ENCODE results near the gene DNASE1L3.
"Not testable (repeated sequence)": the region's sequence is repeated elsewhere in the genome, so short reads cannot be mapped to it uniquely, and the experiment has no call there.

Gene DNASE1L3

GRCh38 chr3:58204720-58205119 lies 6.1 kb downstream of the DNASE1L3 start:
- Histone ChIP-seq H2AFZ (ENCODE audit: low read length) (no peak overlapping the region), H3K9me3 (ENCODE audit: low read length) (no peaks in the 10 kb centered on the region), H3K4me1 (ENCODE audit: insufficient read depth, low read length, severe bottlenecking) (no peaks in the 10 kb centered on the region), H3K79me2 (ENCODE audit: insufficient read depth, low read length) (no peaks in the 10 kb centered on the region), H3K9me2 (ENCODE audit: low read depth, low read length) (no peaks in the 10 kb centered on the region), H4K20me1 (ENCODE audit: insufficient read depth, low read length) (no peaks in the 10 kb centered on the region), H3K27ac (ENCODE audit: low read depth, low read length, poor library complexity, severe bottlenecking) (no peak overlapping the region), H3K4me2 (ENCODE audit: low read length) (no peak overlapping the region), H3K4me3 (ENCODE audit: low read depth, low read length, poor library complexity, severe bottlenecking) (no peak overlapping the region), H3K36me3 (ENCODE audit: insufficient read depth, low read length) (no peaks in the 10 kb centered on the region), H3F3A (ENCODE audit: insufficient read depth, low read length) (no peaks in the 10 kb centered on the region), H3K9ac (ENCODE audit: low read length) (no peak overlapping the region), H3K27me3 (ENCODE audit: insufficient read depth, low read length) (peaks cover 7% of the 10 kb centered on the region; the same call in 1 of the 2 replicates)
- TF ChIP-seq EZH2 (IDR thresholded peaks at IDR 0.05; ENCODE audit: borderline replicate concordance, low read length) (no peak), CTCF (IDR thresholded peaks at IDR 0.05; ENCODE audit: low read length) (no peak)

- H3K4me3 ChIP-seq (ENCODE audit: low read depth, low read length, poor library complexity, severe bottlenecking), result no peak overlapping the region
- H3K9ac ChIP-seq (ENCODE audit: low read length), result no peak overlapping the region
- no peaks in the 10 kb centered on the region for H3K9me3 ChIP-seq (ENCODE audit: low read length)
- no peak overlapping the region for H3K4me2 ChIP-seq (ENCODE audit: low read length)
- no peaks in the 10 kb centered on the region for H3K9me2 ChIP-seq (ENCODE audit: low read depth, low read length)
- peaks cover 7% of the 10 kb centered on the region; the same call in 1 of the 2 replicates for H3K27me3 ChIP-seq (ENCODE audit: insufficient read depth, low read length)
- no peaks in the 10 kb centered on the region for H3F3A ChIP-seq (ENCODE audit: insufficient read depth, low read length)
- H3K4me1 ChIP-seq (ENCODE audit: insufficient read depth, low read length, severe bottlenecking), result no peaks in the 10 kb centered on the region
- no peak overlapping the region for H3K27ac ChIP-seq (ENCODE audit: low read depth, low read length, poor library complexity, severe bottlenecking)
- no peak overlapping the region for H2AFZ ChIP-seq (ENCODE audit: low read length)
- H3K36me3 ChIP-seq (ENCODE audit: insufficient read depth, low read length), result no peaks in the 10 kb centered on the region
- no peak for TF ChIP-seq CTCF (IDR thresholded peaks at IDR 0.05; ENCODE audit: low read length)
- TF ChIP-seq EZH2 (IDR thresholded peaks at IDR 0.05; ENCODE audit: borderline replicate concordance, low read length), result no peak
- no peaks in the 10 kb centered on the region for H3K79me2 ChIP-seq (ENCODE audit: insufficient read depth, low read length)
- no peaks in the 10 kb centered on the region for H4K20me1 ChIP-seq (ENCODE audit: insufficient read depth, low read length)
Observed at GRCh38 chr3:58203541-58203940, 7.2 kb downstream of the DNASE1L3 start.

GRCh38 chr3:58202917-58203360 lies 7.8 kb downstream of the DNASE1L3 start:
- Histone ChIP-seq H3K4me2 (ENCODE audit: low read length) (no peak overlapping the region), H2AFZ (ENCODE audit: low read length) (no peak overlapping the region), H3K9me2 (ENCODE audit: low read depth, low read length) (no peaks in the 10 kb centered on the region), H3F3A (ENCODE audit: insufficient read depth, low read length) (no peaks in the 10 kb centered on the region), H3K9ac (ENCODE audit: low read length) (no peak overlapping the region), H3K9me3 (ENCODE audit: low read length) (no peaks in the 10 kb centered on the region), H4K20me1 (ENCODE audit: insufficient read depth, low read length) (no peaks in the 10 kb centered on the region), H3K27me3 (ENCODE audit: insufficient read depth, low read length) (peaks cover 7% of the 10 kb centered on the region; the same call in 1 of the 2 replicates), H3K27ac (ENCODE audit: low read depth, low read length, poor library complexity, severe bottlenecking) (no peak overlapping the region), H3K36me3 (ENCODE audit: insufficient read depth, low read length) (no peaks in the 10 kb centered on the region), H3K79me2 (ENCODE audit: insufficient read depth, low read length) (no peaks in the 10 kb centered on the region), H3K4me1 (ENCODE audit: insufficient read depth, low read length, severe bottlenecking) (no peaks in the 10 kb centered on the region), H3K4me3 (ENCODE audit: low read depth, low read length, poor library complexity, severe bottlenecking) (no peak overlapping the region)
- no peak for TF ChIP-seq EZH2 (IDR thresholded peaks at IDR 0.05; ENCODE audit: borderline replicate concordance, low read length)
- TF ChIP-seq CTCF (IDR thresholded peaks at IDR 0.05; ENCODE audit: low read length), result no peak

GRCh38 chr3:58201451-58201850 lies 9.3 kb downstream of the DNASE1L3 start:
- H3K4me1 ChIP-seq (ENCODE audit: insufficient read depth, low read length, severe bottlenecking); H3K27me3 ChIP-seq (ENCODE audit: insufficient read depth, low read length); H3K79me2 ChIP-seq (ENCODE audit: insufficient read depth, low read length); H3K27ac ChIP-seq (ENCODE audit: low read depth, low read length, poor library complexity, severe bottlenecking); H3K36me3 ChIP-seq (ENCODE audit: insufficient read depth, low read length); H3K9ac ChIP-seq (ENCODE audit: low read length); H4K20me1 ChIP-seq (ENCODE audit: insufficient read depth, low read length); H2AFZ ChIP-seq (ENCODE audit: low read length); H3F3A ChIP-seq (ENCODE audit: insufficient read depth, low read length); H3K9me3 ChIP-seq (ENCODE audit: low read length); H3K4me2 ChIP-seq (ENCODE audit: low read length); H3K9me2 ChIP-seq (ENCODE audit: low read depth, low read length); H3K4me3 ChIP-seq (ENCODE audit: low read depth, low read length, poor library complexity, severe bottlenecking): not testable (repeated sequence)
